ENCODE measurements around the gene NCK2. TPM values are rescaled to one million over a fixed set of nuclear protein-coding genes. Genes with fewer than 3 reads are reported as not detected.
A peak's percentile ranks its signal among the peaks of the same experiment; 100 is the strongest.

Gene NCK2
- total RNA-seq (2021) (63.7 to 75.4 TPM (median 65.1 TPM) in 3 replicates), Bru-seq, nascent RNA (percentile 79 among the genes with signal in this experiment)
- long read RNA-seq, experiment 1, transcript NCK2-205 (4 exons, 1,795 nt) = minor isoform, 61 of 429 reads
- long read RNA-seq, experiment 1, transcript NCK2-201 (5 exons, 2,683 nt) = major isoform, 296 of 429 reads
- long read RNA-seq, experiment 1, partial matches to known transcripts = 35 of 429 reads
- long read RNA-seq, experiment 1, other reads (novel, unspliced or antisense) = 37 of 429 reads
- long read RNA-seq, experiment 2, transcript NCK2-205 (4 exons, 1,795 nt) = minor isoform, 8 of 113 reads
- long read RNA-seq, experiment 2, transcript NCK2-201 (5 exons, 2,683 nt) = major isoform, 44 of 113 reads
- long read RNA-seq, experiment 2, partial matches to known transcripts = 25 of 113 reads
- long read RNA-seq, experiment 2, other reads (novel, unspliced or antisense) = 36 of 113 reads
- long read RNA-seq, experiment 3, partial matches to known transcripts = 2 of 2 reads
- long read RNA-seq, experiment 3, other reads (novel, unspliced or antisense) = 0 of 2 reads

GRCh38 chr2:105744909-105745853 is at the start of gene NCK2:
TSS of gene NCK2 (plus strand) at chr2:105744912. CDS start at chr2:105855064, 110,152 bp downstream.
- Mint-ChIP-seq H3K4me3 (peak within 1 kb of the TSS; percentile 78), H3K36me3 (peaks cover 15% of the 10 kb centered on the region), H3K9me3 (peaks cover 2% of the 10 kb centered on the region; the same call in 1 of the 2 replicates), H3K27ac (peak within 1 kb of the TSS; percentile 67), H3K27me3 (ENCODE audit: low read depth) (peaks cover 8% of the 10 kb centered on the region), H3K4me1 (peaks cover 44% of the 10 kb centered on the region)
- peak; percentile 43 for ATAC-seq
- ChIA-PET POLR2A (interaction anchor here (0.6 to 1.1 kb wide), 2 partner anchors 9 to 17 kb away, joined by 3 read pairs; no protein-coding TSS in a partner anchor), CTCF (interaction anchor here (0.9 to 1.9 kb wide), 6 partner anchors 17 to 226 kb away, joined by 3 to 7 read pairs (median 6); no protein-coding TSS in a partner anchor)
- DNase-seq (ENCODE audit: low spot score) = peak; percentile 44
- TF ChIP-seq USF1 (CRISPR knock-in tag; IDR thresholded peaks at IDR 0.05) = no peak
- 0 out of 2 replicates have a peak, but pooled peaks have one; percentile 18 for TF ChIP-seq FOXK1 (CRISPR knock-in tag; IDR thresholded peaks at IDR 0.05)
- peak; percentile 42; the same call in 1 of the 2 replicates for TF ChIP-seq ETV6 (CRISPR knock-in tag; IDR thresholded peaks at IDR 0.05)

- Mint-ChIP-seq H3K27me3 (ENCODE audit: low read depth) (no peaks in the 10 kb centered on the region), H3K27ac (no peak overlapping the region), H3K36me3 (no peaks in the 10 kb centered on the region), H3K9me3 (0 out of 2 replicates have a peak, but pooled peaks cover 8% of the 10 kb centered on the region), H3K4me1 (no peaks in the 10 kb centered on the region), H3K4me3 (no peak overlapping the region)
- POLR2A ChIA-PET = no interaction called here
- ATAC-seq (no peak), DNase-seq (ENCODE audit: low spot score) (no peak)
- TF ChIP-seq TEAD1 (CRISPR knock-in tag; IDR thresholded peaks at IDR 0.05) (no peak), ZNF138 (CRISPR knock-in tag; conservative IDR thresholded peaks at IDR 0.05) (no peak), ZNF512 (CRISPR knock-in tag; IDR thresholded peaks at IDR 0.05; ENCODE audit: borderline replicate concordance) (no peak), ZSCAN18 (CRISPR knock-in tag; IDR thresholded peaks at IDR 0.05) (no peak), ATF6 (CRISPR knock-in tag; IDR thresholded peaks at IDR 0.05) (no peak), FOXP4 (CRISPR knock-in tag; IDR thresholded peaks at IDR 0.05) (no peak), ZNF396 (CRISPR knock-in tag; IDR thresholded peaks at IDR 0.05; ENCODE audit: borderline replicate concordance) (no peak), HMGA2 (CRISPR knock-in tag; IDR thresholded peaks at IDR 0.05) (no peak), NR2C2 (CRISPR knock-in tag; IDR thresholded peaks at IDR 0.05) (no peak), PREB (CRISPR knock-in tag; IDR thresholded peaks at IDR 0.05; ENCODE audit: borderline replicate concordance) (no peak)
- CTCF ChIA-PET = no interaction called here
Observed at GRCh38 chr2:105697781-105698449, 46.8 kb upstream of the NCK2 start.

All from WTC11 (cell line).